HepG2 (cell line): ENCODE results near the gene MBL2. TPM values are rescaled to one million over a fixed set of nuclear protein-coding genes. Genes with fewer than 3 reads are reported as not detected.

Experiments
- ATAC-seq: fragments of 200-7000 bp; cut with Tn5 transposase; 3 replicates; pipeline ENCODE4 v1.9.1; 2020; ENCODE audit warnings: mild to moderate bottlenecking, moderate library complexity
- BruUV-seq: library from RNA; stranded (reverse); fragments of 400-500 nt; replicated peaks from 2 replicates; lab custom pipeline; 2021; lab: Mats Ljungman, UMichigan
- CTCF ChIA-PET: fragments of 300-600 bp; formaldehyde crosslinking; extraction: SDS; loops from one replicate; lab custom pipeline; 2021; ENCODE audit warnings: low total read pairs, inconsistent platforms, low intra/inter-chr PET ratio; lab: Yijun Ruan, JAX
- POLR2A ChIA-PET: fragments of 350-600 bp; sonication (Branson Sonifier 250); formaldehyde crosslinking; loops from one replicate; lab custom pipeline; 2020; ENCODE audit warnings: antibody characterized with exemption, inconsistent platforms; lab: Yijun Ruan, JAX
- DNase-seq: peaks from one replicate; pipeline ENCODE4 v3.0.0-alpha.2; 2015; ENCODE audit warnings: low spot score
- FAIRE-seq: peaks from 3 replicates; lab custom pipeline; 2011; peaks lifted over from hg19 to GRCh38; lab: Jason Lieb, UNC
- H2AFZ ChIP-seq: one replicate; pipeline ENCODE4 v1.6.1; 2011; ENCODE audit warnings: low read length, inconsistent platforms
- H3K27ac ChIP-seq: fragments of 300-600 bp; 3 replicates; pipeline ENCODE4 v1.8.0; 2011; ENCODE audit warnings: mixed run types, mild to moderate bottlenecking, mixed read lengths, low read length, inconsistent platforms; ENCODE audit not compliant: insufficient read depth; ENCODE audit errors: extremely low read length
- H3K27me3 ChIP-seq, 2 experiments: fragments of 200-600 bp in 1 of 2; 2 replicates in 1 of 2; 3 replicates in 1 of 2; pipeline versions ENCODE4 v1.6.0 to v1.8.0; 2011; ENCODE audit warnings: low read length in 2 of 2, mild to moderate bottlenecking in 2 of 2, moderate library complexity in 2 of 2, inconsistent platforms in 1 of 2; ENCODE audit not compliant: insufficient read depth in 2 of 2, control insufficient read depth in 1 of 2
- H3K36me3 ChIP-seq, 2 experiments: fragments of 200-600 bp in 1 of 2; replicated peaks in 1 of 2; 2 replicates in 1 of 2; 3 replicates in 1 of 2; pipeline versions ENCODE4 v1.5.1 to v1.8.0; 2011; ENCODE audit warnings: low read length in 2 of 2, inconsistent platforms in 1 of 2; ENCODE audit not compliant: insufficient read depth in 2 of 2, control insufficient read depth in 1 of 2
- H3K4me1 ChIP-seq: 2 replicates; pipeline ENCODE4 v1.5.1; 2012; ENCODE audit warnings: low read length, inconsistent platforms; ENCODE audit not compliant: insufficient read depth
- H3K4me2 ChIP-seq: 2 replicates; pipeline ENCODE4 v1.6.0; 2011; ENCODE audit warnings: low read depth, low read length, inconsistent platforms
- H3K4me3 ChIP-seq, 3 experiments: fragments of 200-600 bp in 1 of 3; sonication (generic), shearing (Covaris generic) in 1 of 3; replicated peaks in 1 of 3; 2 replicates each; pipeline ENCODE4 v1.5.1; 2011 to 2016; ENCODE audit warnings: low read length in 3 of 3, inconsistent platforms in 2 of 3, low read depth in 2 of 3, mild to moderate bottlenecking in 2 of 3, control low read depth in 1 of 3, mixed read lengths in 1 of 3; ENCODE audit not compliant: insufficient read depth in 1 of 3
- H3K79me2 ChIP-seq: one replicate; pipeline ENCODE4 v1.6.1; 2011; ENCODE audit warnings: low read length, inconsistent platforms; ENCODE audit not compliant: insufficient read depth
- H3K9ac ChIP-seq: 2 replicates; pipeline ENCODE4 v1.6.0; 2011; ENCODE audit warnings: mild to moderate bottlenecking, low read depth, low read length, inconsistent platforms; ENCODE audit not compliant: insufficient read depth
- H3K9me3 ChIP-seq: 2 replicates; pipeline ENCODE4 v1.5.1; 2012; ENCODE audit warnings: mild to moderate bottlenecking, low read length
- H4K20me1 ChIP-seq: 2 replicates; pipeline ENCODE4 v1.6.0; 2011; ENCODE audit warnings: inconsistent platforms, mild to moderate bottlenecking, low read length, moderate library complexity; ENCODE audit not compliant: insufficient read depth
- BCL6 ChIP-seq: IDR thresholded peaks from 2 replicates; pipeline ENCODE4 v1.6.1; 2016; ENCODE audit warnings: missing genetic modification reagents, missing compliant biosample characterization
- CREB1 ChIP-seq, 2 experiments: fragments of 450-650 bp in 1 of 2; IDR thresholded peaks; 2 replicates each; pipeline ENCODE4 v1.6.1; 2016 to 2017; ENCODE audit warnings: control low read depth in 1 of 2, mild to moderate bottlenecking in 1 of 2, missing compliant biosample characterization in 1 of 2, missing genetic modification characterization in 1 of 2
- GATAD2A ChIP-seq: IDR thresholded peaks from 2 replicates; pipeline ENCODE4 v1.6.1; 2016
- HNRNPK ChIP-seq: fragments of 200-400 bp; formaldehyde crosslinking; IDR thresholded peaks from 2 replicates; pipeline ENCODE4 v1.6.1; 2018; ENCODE audit warnings: low read length, low read depth, moderate library complexity, mild to moderate bottlenecking; ENCODE audit not compliant: poor library complexity, severe bottlenecking
- HOXA5 ChIP-seq: sonication (generic); formaldehyde crosslinking; IDR thresholded peaks from 2 replicates; pipeline ENCODE4 v1.4.0; 2020; ENCODE audit warnings: missing genetic modification reagents
- NAIF1 ChIP-seq: sonication (generic); formaldehyde crosslinking; IDR thresholded peaks from 2 replicates; pipeline ENCODE4 v1.5.0; 2020; ENCODE audit warnings: mild to moderate bottlenecking, missing genetic modification reagents, borderline replicate concordance
- RARA ChIP-seq: IDR thresholded peaks from 2 replicates; pipeline ENCODE4 v1.6.1; 2016; ENCODE audit warnings: missing genetic modification reagents, missing compliant biosample characterization
- SP4 ChIP-seq: sonication (generic); formaldehyde crosslinking; IDR thresholded peaks from 2 replicates; pipeline ENCODE4 v1.8.1; 2023; ENCODE audit warnings: mild to moderate bottlenecking, missing genetic modification reagents
- TOPORS ChIP-seq: sonication (generic); formaldehyde crosslinking; IDR thresholded peaks from 2 replicates; pipeline ENCODE4 v1.8.0; 2023; ENCODE audit warnings: mild to moderate bottlenecking, missing genetic modification reagents
- ZBTB7B ChIP-seq: sonication (generic); formaldehyde crosslinking; IDR thresholded peaks from 2 replicates; pipeline ENCODE4 v1.4.0; 2020; ENCODE audit warnings: missing genetic modification reagents
- ZFAT ChIP-seq: sonication (generic); formaldehyde crosslinking; conservative IDR thresholded peaks from 2 replicates; pipeline ENCODE4 v1.8.1; 2023; ENCODE audit warnings: missing genetic modification reagents, inconsistent platforms
- ZNF569 ChIP-seq: sonication (generic); formaldehyde crosslinking; IDR thresholded peaks from 2 replicates; pipeline ENCODE4 v1.5.0; 2020; ENCODE audit warnings: mild to moderate bottlenecking, missing genetic modification reagents, moderate library complexity, borderline replicate concordance
- WGBS: methylation state at CpG from one replicate; pipeline ENCODE4 v1.1.6; 2017; ENCODE audit warnings: low lambda C conversion rate; 5-methylcytosine and 5-hydroxymethylcytosine counted together
- in situ Hi-C: cut with HindIII; loops from 2 replicates; pipeline ENCODE4 v1.10.0; 2017; ENCODE audit warnings: low pct_unique_long_range_greater_than_20kb; ENCODE audit not compliant: extremely low pct_ligation_motif_present
- intact Hi-C: fragments of 100-400 bp; cut with micrococcal nuclease; formaldehyde crosslinking; loops from one replicate; pipeline ENCODE4 v1.10.0; 2022; ENCODE audit not compliant: unreplicated experiment
- polyA plus RNA-seq, 8 experiments: library from polyadenylated mRNA; depleted of rRNA in 3 of 8; stranded (reverse) in 7 of 8; unstranded in 1 of 8; fragments of >200 nt; fragmentation: Illumina TruSeq in 4 of 8; extraction: Trizol in 4 of 8; gene quantifications; 2 replicates each; pipeline versions ENCODE4 v1.2.1 to v1.2.3, GENCODE V29; 2011 to 2016; ENCODE audit warnings: low read depth in 4 of 8, missing spikeins in 1 of 8, mixed read lengths in 1 of 8; ENCODE audit not compliant: insufficient read depth in 1 of 8
- total RNA-seq, 5 experiments: library from RNA; depleted of rRNA; stranded (reverse); fragments of >200 nt; fragmentation: Illumina TruSeq; extraction: Trizol; gene quantifications; 2 replicates each; pipeline ENCODE4 v1.2.3, GENCODE V29; 2016; ENCODE audit warnings: low read depth in 1 of 5
- TF ChIP-seq, protein P1 (sequence below): sonication (generic); formaldehyde crosslinking; IDR thresholded peaks from 2 replicates; pipeline ENCODE4 v1.4.0; 2020; ENCODE audit warnings: mild to moderate bottlenecking, missing genetic modification reagents
- TF ChIP-seq, protein P2 (sequence below): sonication (generic); formaldehyde crosslinking; IDR thresholded peaks from 2 replicates; pipeline ENCODE4 v1.4.0; 2020; ENCODE audit warnings: mild to moderate bottlenecking, missing genetic modification reagents
- TF ChIP-seq, protein P3 (sequence below): sonication (generic); formaldehyde crosslinking; IDR thresholded peaks from 2 replicates; pipeline ENCODE4 v1.5.1; 2020; ENCODE audit warnings: missing genetic modification reagents, mild to moderate bottlenecking, borderline replicate concordance

MBL2 gene
- total and polyA plus RNA-seq, 2 of the 13 experiments (the other 11 are each of a cell fraction or from before 2014, with no cell fraction given) = 9.6 to 16.2 TPM

DNA sequence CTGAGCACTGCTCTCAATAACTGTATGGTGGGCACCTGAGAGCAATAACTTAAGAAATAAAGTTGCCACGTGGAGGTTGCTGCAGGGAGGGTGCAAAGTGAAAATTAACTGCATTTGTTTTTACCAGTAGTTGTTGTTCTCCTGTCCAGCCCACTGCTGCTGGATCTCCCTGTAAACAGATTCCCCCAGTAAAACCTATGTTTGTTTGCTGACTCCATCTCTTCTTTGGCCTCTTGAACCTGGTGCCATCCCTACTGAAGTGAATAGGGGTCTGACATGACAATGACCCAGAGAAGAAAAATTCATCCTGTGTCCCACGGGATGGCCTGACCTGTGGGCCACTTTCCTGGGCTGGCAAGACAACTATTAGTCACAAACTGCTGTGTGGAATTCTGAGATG lies 1.7 kb downstream of the MBL2 start:
- POLR2A ChIA-PET = interaction anchor here (0.9 to 2.1 kb wide), 6 partner anchors 7 to 30 kb away, joined by 3 to 15 read pairs (median 4); no protein-coding TSS in a partner anchor
- Histone ChIP-seq H3K4me1 (peaks cover 96% of the 10 kb centered on the region), H3K36me3 (no peaks in the 10 kb centered on the region; a peak in 1 of 5 replicates), H3K9ac (peak overlapping the region; percentile 74), H2AFZ (no peak overlapping the region), H3K27me3 (no peaks in the 10 kb centered on the region), H3K79me2 (peaks cover 1% of the 10 kb centered on the region), H3K27ac (peak overlapping the region; percentile 100), H3K4me2 (peak overlapping the region; percentile 69), H3K9me3 (no peaks in the 10 kb centered on the region), H4K20me1 (no peaks in the 10 kb centered on the region), H3K4me3 (peak overlapping the region in 2 of 3 experiments; percentile 21 to 52; a peak in 3 of 6 replicates)
- in situ Hi-C loops (no loop called here), intact Hi-C loops (no loop called here)
- BruUV-seq = TSS peak; percentile 37
- ATAC-seq (no peak), FAIRE-seq (no peak), DNase-seq (no peak)
- 10% methylated on average over 2 of the region's 2 CpGs for WGBS
- CTCF ChIA-PET = no interaction called here
- 0 out of 2 replicates have a peak, but pooled peaks have one; percentile 42 for TF ChIP-seq ZBTB7B (CRISPR knock-in tag)
- no peak for TF ChIP-seq TOPORS (CRISPR knock-in tag)
- TF ChIP-seq HNRNPK = no peak
- TF ChIP-seq NAIF1 (CRISPR knock-in tag) = no peak
- TF ChIP-seq GATAD2A (CRISPR knock-in tag) = peak; percentile 49; the same call in 1 of the 2 replicates
- TF ChIP-seq, protein P1, sequence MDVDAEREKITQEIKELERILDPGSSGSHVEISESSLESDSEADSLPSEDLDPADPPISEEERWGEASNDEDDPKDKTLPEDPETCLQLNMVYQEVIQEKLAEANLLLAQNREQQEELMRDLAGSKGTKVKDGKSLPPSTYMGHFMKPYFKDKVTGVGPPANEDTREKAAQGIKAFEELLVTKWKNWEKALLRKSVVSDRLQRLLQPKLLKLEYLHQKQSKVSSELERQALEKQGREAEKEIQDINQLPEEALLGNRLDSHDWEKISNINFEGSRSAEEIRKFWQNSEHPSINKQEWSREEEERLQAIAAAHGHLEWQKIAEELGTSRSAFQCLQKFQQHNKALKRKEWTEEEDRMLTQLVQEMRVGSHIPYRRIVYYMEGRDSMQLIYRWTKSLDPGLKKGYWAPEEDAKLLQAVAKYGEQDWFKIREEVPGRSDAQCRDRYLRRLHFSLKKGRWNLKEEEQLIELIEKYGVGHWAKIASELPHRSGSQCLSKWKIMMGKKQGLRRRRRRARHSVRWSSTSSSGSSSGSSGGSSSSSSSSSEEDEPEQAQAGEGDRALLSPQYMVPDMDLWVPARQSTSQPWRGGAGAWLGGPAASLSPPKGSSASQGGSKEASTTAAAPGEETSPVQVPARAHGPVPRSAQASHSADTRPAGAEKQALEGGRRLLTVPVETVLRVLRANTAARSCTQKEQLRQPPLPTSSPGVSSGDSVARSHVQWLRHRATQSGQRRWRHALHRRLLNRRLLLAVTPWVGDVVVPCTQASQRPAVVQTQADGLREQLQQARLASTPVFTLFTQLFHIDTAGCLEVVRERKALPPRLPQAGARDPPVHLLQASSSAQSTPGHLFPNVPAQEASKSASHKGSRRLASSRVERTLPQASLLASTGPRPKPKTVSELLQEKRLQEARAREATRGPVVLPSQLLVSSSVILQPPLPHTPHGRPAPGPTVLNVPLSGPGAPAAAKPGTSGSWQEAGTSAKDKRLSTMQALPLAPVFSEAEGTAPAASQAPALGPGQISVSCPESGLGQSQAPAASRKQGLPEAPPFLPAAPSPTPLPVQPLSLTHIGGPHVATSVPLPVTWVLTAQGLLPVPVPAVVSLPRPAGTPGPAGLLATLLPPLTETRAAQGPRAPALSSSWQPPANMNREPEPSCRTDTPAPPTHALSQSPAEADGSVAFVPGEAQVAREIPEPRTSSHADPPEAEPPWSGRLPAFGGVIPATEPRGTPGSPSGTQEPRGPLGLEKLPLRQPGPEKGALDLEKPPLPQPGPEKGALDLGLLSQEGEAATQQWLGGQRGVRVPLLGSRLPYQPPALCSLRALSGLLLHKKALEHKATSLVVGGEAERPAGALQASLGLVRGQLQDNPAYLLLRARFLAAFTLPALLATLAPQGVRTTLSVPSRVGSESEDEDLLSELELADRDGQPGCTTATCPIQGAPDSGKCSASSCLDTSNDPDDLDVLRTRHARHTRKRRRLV (CRISPR knock-in tag) = no peak
- no peak for TF ChIP-seq HOXA5
- TF ChIP-seq, protein P2, sequence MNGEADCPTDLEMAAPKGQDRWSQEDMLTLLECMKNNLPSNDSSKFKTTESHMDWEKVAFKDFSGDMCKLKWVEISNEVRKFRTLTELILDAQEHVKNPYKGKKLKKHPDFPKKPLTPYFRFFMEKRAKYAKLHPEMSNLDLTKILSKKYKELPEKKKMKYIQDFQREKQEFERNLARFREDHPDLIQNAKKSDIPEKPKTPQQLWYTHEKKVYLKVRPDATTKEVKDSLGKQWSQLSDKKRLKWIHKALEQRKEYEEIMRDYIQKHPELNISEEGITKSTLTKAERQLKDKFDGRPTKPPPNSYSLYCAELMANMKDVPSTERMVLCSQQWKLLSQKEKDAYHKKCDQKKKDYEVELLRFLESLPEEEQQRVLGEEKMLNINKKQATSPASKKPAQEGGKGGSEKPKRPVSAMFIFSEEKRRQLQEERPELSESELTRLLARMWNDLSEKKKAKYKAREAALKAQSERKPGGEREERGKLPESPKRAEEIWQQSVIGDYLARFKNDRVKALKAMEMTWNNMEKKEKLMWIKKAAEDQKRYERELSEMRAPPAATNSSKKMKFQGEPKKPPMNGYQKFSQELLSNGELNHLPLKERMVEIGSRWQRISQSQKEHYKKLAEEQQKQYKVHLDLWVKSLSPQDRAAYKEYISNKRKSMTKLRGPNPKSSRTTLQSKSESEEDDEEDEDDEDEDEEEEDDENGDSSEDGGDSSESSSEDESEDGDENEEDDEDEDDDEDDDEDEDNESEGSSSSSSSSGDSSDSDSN = no peak
- TF ChIP-seq, protein P3, sequence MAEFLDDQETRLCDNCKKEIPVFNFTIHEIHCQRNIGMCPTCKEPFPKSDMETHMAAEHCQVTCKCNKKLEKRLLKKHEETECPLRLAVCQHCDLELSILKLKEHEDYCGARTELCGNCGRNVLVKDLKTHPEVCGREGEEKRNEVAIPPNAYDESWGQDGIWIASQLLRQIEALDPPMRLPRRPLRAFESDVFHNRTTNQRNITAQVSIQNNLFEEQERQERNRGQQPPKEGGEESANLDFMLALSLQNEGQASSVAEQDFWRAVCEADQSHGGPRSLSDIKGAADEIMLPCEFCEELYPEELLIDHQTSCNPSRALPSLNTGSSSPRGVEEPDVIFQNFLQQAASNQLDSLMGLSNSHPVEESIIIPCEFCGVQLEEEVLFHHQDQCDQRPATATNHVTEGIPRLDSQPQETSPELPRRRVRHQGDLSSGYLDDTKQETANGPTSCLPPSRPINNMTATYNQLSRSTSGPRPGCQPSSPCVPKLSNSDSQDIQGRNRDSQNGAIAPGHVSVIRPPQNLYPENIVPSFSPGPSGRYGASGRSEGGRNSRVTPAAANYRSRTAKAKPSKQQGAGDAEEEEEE (CRISPR knock-in tag) = no peak
- no peak for TF ChIP-seq ZNF569 (CRISPR knock-in tag)
- no peak for TF ChIP-seq ZFAT (CRISPR knock-in tag)
- no peak for TF ChIP-seq SP4 (CRISPR knock-in tag)
- no peak for TF ChIP-seq CREB1 (IDR thresholded peaks at IDR 0.05)
- no peak for TF ChIP-seq CREB1 (CRISPR knock-in tag; IDR thresholded peaks at IDR 0.05)
- peak; percentile 51; the same call in 1 of the 2 replicates for TF ChIP-seq BCL6 (CRISPR knock-in tag)
- peak; percentile 96 for TF ChIP-seq RARA (CRISPR knock-in tag)
